A673 (cell line): ENCODE results near the gene GRM5. TPM values are rescaled to one million over a fixed set of nuclear protein-coding genes. Genes with fewer than 3 reads are reported as not detected.
"Not testable (repeated sequence)": the region's sequence is repeated elsewhere in the genome, so short reads cannot be mapped to it uniquely, and the experiment has no call there.

Source experiments
- BruUV-seq: library from RNA; stranded (reverse); fragments of 400-500 nt; replicated peaks from 2 replicates; lab custom pipeline; 2021; lab: Mats Ljungman, UMichigan
- CTCF ChIA-PET: fragments of 300-600 bp; sonication (Branson Sonifier 250); formaldehyde crosslinking; loops from one replicate; lab custom pipeline; 2022; ENCODE audit warnings: antibody characterized with exemption; lab: Charles Lee
- POLR2A ChIA-PET: fragments of 300-600 bp; sonication (Branson Sonifier 250); formaldehyde crosslinking; loops from one replicate; lab custom pipeline; 2022; ENCODE audit warnings: antibody characterized with exemption; ENCODE audit not compliant: low non-redundant PET; lab: Charles Lee
- DNase-seq: peaks from one replicate; pipeline ENCODE4 v3.0.0-alpha.2; 2015; ENCODE audit warnings: low spot score
- H3K27ac ChIP-seq: fragments of 200-600 bp; sonication (generic); 2 replicates; pipeline ENCODE4 v1.5.1; 2016; ENCODE audit warnings: mixed run types, low read depth, mild to moderate bottlenecking, mixed read lengths, antibody characterized with exemption, low read length; ENCODE audit not compliant: poor library complexity, severe bottlenecking
- H3K27me3 ChIP-seq: fragments of 200-600 bp; sonication (generic); replicated peaks from 2 replicates; pipeline ENCODE4 v1.6.1; 2017; ENCODE audit warnings: mixed run types, low read depth, mild to moderate bottlenecking, mixed read lengths, antibody characterized with exemption, low read length; ENCODE audit not compliant: insufficient read depth, poor library complexity
- H3K36me3 ChIP-seq: fragments of 200-600 bp; sonication (generic); 2 replicates; pipeline ENCODE4 v1.6.1; 2016; ENCODE audit warnings: mixed run types, mild to moderate bottlenecking, mixed read lengths, antibody characterized with exemption, low read length; ENCODE audit not compliant: insufficient read depth, poor library complexity, severe bottlenecking
- H3K4me1 ChIP-seq: fragments of 200-600 bp; sonication (generic); 2 replicates; pipeline ENCODE4 v1.6.1; 2017; ENCODE audit warnings: mixed run types, mild to moderate bottlenecking, mixed read lengths, antibody characterized with exemption, low read length; ENCODE audit not compliant: insufficient read depth, poor library complexity, severe bottlenecking
- H3K4me3 ChIP-seq: fragments of 200-600 bp; sonication (generic); 2 replicates; pipeline ENCODE4 v1.5.1; 2016; ENCODE audit warnings: low read depth, mixed run types, mild to moderate bottlenecking, mixed read lengths, low read length; ENCODE audit not compliant: poor library complexity, severe bottlenecking
- H3K9me3 ChIP-seq: fragments of 200-600 bp; sonication (generic); 2 replicates; pipeline ENCODE4 v1.6.1; 2016; ENCODE audit warnings: mixed run types, low read depth, mild to moderate bottlenecking, mixed read lengths, antibody characterized with exemption, low read length; ENCODE audit not compliant: poor library complexity, severe bottlenecking
- CTCF ChIP-seq: fragments of 300-800, 200-600 bp; sonication (generic); conservative IDR thresholded peaks from 2 replicates; pipeline ENCODE4 v1.5.1; 2017; ENCODE audit warnings: low read depth, mild to moderate bottlenecking, antibody characterized with exemption, low read length, moderate library complexity, mixed read lengths
- EZH2 ChIP-seq: fragments of 200-600 bp; sonication (generic); IDR thresholded peaks from 2 replicates; pipeline ENCODE4 v1.6.1; 2017; ENCODE audit warnings: borderline replicate concordance, low read depth, mild to moderate bottlenecking, mixed read lengths, antibody characterized with exemption, low read length; ENCODE audit not compliant: poor library complexity, severe bottlenecking
- intact Hi-C: fragments of 100-400 bp; cut with micrococcal nuclease; formaldehyde crosslinking; loops from one replicate; pipeline ENCODE4 v1.10.0; 2022; ENCODE audit not compliant: unreplicated experiment
- total RNA-seq: library from RNA; stranded (reverse); gene quantifications from 2 replicates; pipeline ENCODE4 v1.2.3, GENCODE V29; 2021

Gene GRM5
- total RNA-seq, 1 experiment from 2014 or later = not detected

DNA sequence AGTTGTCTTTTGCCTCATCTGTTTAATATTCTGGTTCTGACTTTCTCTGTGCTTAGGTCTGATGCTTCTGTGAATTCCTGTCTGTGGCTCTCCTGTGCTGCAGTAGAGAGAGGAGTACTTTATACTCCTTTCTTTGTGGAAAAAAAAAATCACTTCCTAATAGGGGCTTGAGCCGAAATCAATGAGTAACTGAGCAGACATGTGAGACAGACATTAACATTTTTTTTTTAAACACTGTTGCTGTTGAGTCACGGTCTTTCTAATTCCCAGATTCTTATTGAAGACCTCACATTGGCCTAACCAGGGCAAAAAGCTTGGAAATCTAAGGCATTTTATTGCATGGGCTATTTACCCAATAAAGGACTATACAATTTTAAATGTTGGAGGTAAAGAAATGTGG lies 86.1 kb downstream of the GRM5 start:
- ChIA-PET CTCF (no interaction called here), POLR2A (no interaction called here)
- DNase-seq = no peak
- H3K36me3 ChIP-seq = no peaks in the 10 kb centered on the region
- H3K4me1 ChIP-seq = no peaks in the 10 kb centered on the region
- no peak overlapping the region for H3K4me3 ChIP-seq
- no peaks in the 10 kb centered on the region for H3K27me3 ChIP-seq
- BruUV-seq = no TSS peak
- no peaks in the 10 kb centered on the region for H3K9me3 ChIP-seq
- H3K27ac ChIP-seq = no peak overlapping the region
- no peak for TF ChIP-seq CTCF
- no peak for TF ChIP-seq EZH2
- intact Hi-C loops = no loop called here

- H3K36me3 ChIP-seq, H3K27me3 ChIP-seq, DNase-seq, intact Hi-C loops, CTCF ChIA-PET, H3K27ac ChIP-seq, H3K4me3 ChIP-seq, BruUV-seq, POLR2A ChIA-PET, H3K9me3 ChIP-seq, H3K4me1 ChIP-seq: not testable (repeated sequence)
Observed at GRCh38 chr11:88978992-88979391, 86.8 kb downstream of the GRM5 start.

GRCh38 chr11:88975441-88975840 lies 90.3 kb downstream of the GRM5 start:
- POLR2A ChIA-PET, DNase-seq, CTCF ChIA-PET: not testable (repeated sequence)

GRCh38 chr11:88972210-88972609 lies 93.6 kb downstream of the GRM5 start:
- no peaks in the 10 kb centered on the region for H3K4me1 ChIP-seq
- H3K27me3 ChIP-seq = no peaks in the 10 kb centered on the region
- H3K9me3 ChIP-seq = no peaks in the 10 kb centered on the region
- no peak for TF ChIP-seq EZH2
- no peak for TF ChIP-seq CTCF
- no TSS peak for BruUV-seq
- H3K4me3 ChIP-seq = no peak overlapping the region
- no peak overlapping the region for H3K27ac ChIP-seq
- DNase-seq = no peak
- ChIA-PET POLR2A (no interaction called here), CTCF (no interaction called here)
- H3K36me3 ChIP-seq = no peaks in the 10 kb centered on the region
- intact Hi-C loops = no loop called here

More at GRCh38 chr11:88975441-88975840, 90.3 kb downstream of the GRM5 start:
- H3K4me1 ChIP-seq, H3K27me3 ChIP-seq, H3K4me3 ChIP-seq, H3K9me3 ChIP-seq, intact Hi-C loops, H3K36me3 ChIP-seq, H3K27ac ChIP-seq, BruUV-seq: not testable (repeated sequence)

GRCh38 chr11:88961621-88962020 lies 104.2 kb downstream of the GRM5 start:
- H3K27ac ChIP-seq, DNase-seq, BruUV-seq, H3K4me1 ChIP-seq, CTCF ChIA-PET, intact Hi-C loops, H3K27me3 ChIP-seq, POLR2A ChIA-PET, H3K4me3 ChIP-seq, H3K36me3 ChIP-seq, H3K9me3 ChIP-seq: not testable (repeated sequence)

DNA sequence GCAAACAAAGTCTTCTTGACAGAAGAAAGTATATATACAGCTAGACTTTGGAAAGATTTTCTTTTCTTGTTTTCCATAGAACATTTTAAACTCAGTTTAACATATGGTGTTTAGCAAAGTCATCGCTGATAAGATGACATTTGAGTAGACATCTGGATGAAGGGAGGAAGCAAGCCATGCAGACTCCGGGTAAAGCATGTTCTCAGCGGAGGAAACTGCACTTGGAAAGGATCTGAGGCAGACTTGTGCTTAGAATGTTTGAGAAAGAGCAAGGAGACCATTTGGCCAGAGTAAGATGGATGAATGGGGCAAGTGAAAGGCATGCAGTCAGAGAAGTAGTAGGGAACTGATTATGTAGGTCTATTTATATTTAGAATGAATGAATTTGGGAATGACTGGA lies 105.9 kb downstream of the GRM5 start:
- intact Hi-C loops, POLR2A ChIA-PET, H3K4me3 ChIP-seq, H3K4me1 ChIP-seq, H3K27me3 ChIP-seq, H3K27ac ChIP-seq, BruUV-seq, H3K9me3 ChIP-seq, DNase-seq, H3K36me3 ChIP-seq, CTCF ChIA-PET: not testable (repeated sequence)
